Sigmoid colon (tissue), 4 donors: ENCODE data around the gene HACD4.

Experiments used
- POLR2AphosphoS5 ChIP-seq, 4 donors: sonication (generic); formaldehyde crosslinking; IDR thresholded peaks; one replicate each; pipeline ENCODE4 v1.6.1; 2017; ENCODE audit warnings: antibody characterized with exemption in 4 of 4
- TF ChIP-seq, protein P1 (sequence below), 4 experiments: fragments of 450-650 bp in 3 of 4; fragments of 200-600 bp in 1 of 4; IDR thresholded peaks; one replicate each; pipeline ENCODE4 v1.5.1; 2016 to 2019; ENCODE audit warnings: antibody characterized with exemption in 4 of 4, mild to moderate bottlenecking in 3 of 4, moderate library complexity in 2 of 4

- TF ChIP-seq, protein P1, sequence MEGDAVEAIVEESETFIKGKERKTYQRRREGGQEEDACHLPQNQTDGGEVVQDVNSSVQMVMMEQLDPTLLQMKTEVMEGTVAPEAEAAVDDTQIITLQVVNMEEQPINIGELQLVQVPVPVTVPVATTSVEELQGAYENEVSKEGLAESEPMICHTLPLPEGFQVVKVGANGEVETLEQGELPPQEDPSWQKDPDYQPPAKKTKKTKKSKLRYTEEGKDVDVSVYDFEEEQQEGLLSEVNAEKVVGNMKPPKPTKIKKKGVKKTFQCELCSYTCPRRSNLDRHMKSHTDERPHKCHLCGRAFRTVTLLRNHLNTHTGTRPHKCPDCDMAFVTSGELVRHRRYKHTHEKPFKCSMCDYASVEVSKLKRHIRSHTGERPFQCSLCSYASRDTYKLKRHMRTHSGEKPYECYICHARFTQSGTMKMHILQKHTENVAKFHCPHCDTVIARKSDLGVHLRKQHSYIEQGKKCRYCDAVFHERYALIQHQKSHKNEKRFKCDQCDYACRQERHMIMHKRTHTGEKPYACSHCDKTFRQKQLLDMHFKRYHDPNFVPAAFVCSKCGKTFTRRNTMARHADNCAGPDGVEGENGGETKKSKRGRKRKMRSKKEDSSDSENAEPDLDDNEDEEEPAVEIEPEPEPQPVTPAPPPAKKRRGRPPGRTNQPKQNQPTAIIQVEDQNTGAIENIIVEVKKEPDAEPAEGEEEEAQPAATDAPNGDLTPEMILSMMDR (IDR thresholded peaks at IDR 0.05) = no peak
- TF ChIP-seq POLR2AphosphoS5 (IDR thresholded peaks at IDR 0.05) = no peak
These were observed 16.2 kb downstream of the HACD4 start for GRCh38 chr9:21015129-21015815.
